Kidney tubule cell (primary cell): ENCODE measurements around the gene UNC5B.

Source experiments
- DNase-seq: peaks from one replicate; pipeline ENCODE4 v3.0.0-alpha.2; 2018; ENCODE audit warnings: low spot score

Gene UNC5B

GRCh38 chr10:71223347-71224058, 11.1 kb downstream of the UNC5B start:
- DNase-seq: no peak

GRCh38 chr10:71225291-71226058, 13.1 kb downstream of the UNC5B start:
- DNase-seq: no peak

- DNase-seq: no peak
These were observed 16.7 kb downstream of the UNC5B start for GRCh38 chr10:71228875-71229675.

GRCh38 chr10:71229726-71230655, 17.6 kb downstream of the UNC5B start:
- no peak for DNase-seq

- DNase-seq: no peak
These were observed 18.3 kb downstream of the UNC5B start for GRCh38 chr10:71230656-71231025.

GRCh38 chr10:71231206-71231605, 18.8 kb downstream of the UNC5B start:
- DNase-seq: no peak

- no peak for DNase-seq
These were observed 20.0 kb downstream of the UNC5B start for GRCh38 chr10:71232089-71232998.

- no peak for DNase-seq
These were observed 21.1 kb downstream of the UNC5B start for GRCh38 chr10:71233482-71233892.

GRCh38 chr10:71234004-71234894, 21.9 kb downstream of the UNC5B start:
- no peak for DNase-seq

- DNase-seq: no peak
These were observed 22.8 kb downstream of the UNC5B start for GRCh38 chr10:71234970-71235685.

GRCh38 chr10:71235808-71236207, 23.4 kb downstream of the UNC5B start:
- no peak for DNase-seq

GRCh38 chr10:71236286-71236685, 23.9 kb downstream of the UNC5B start:
- no peak for DNase-seq

- DNase-seq: no peak
These were observed 24.7 kb downstream of the UNC5B start for GRCh38 chr10:71236822-71237682.

GRCh38 chr10:71237843-71238623, 25.7 kb downstream of the UNC5B start:
- DNase-seq: no peak

GRCh38 chr10:71238626-71239025, 26.3 kb downstream of the UNC5B start:
- no peak for DNase-seq

- DNase-seq: no peak
These were observed 27.0 kb downstream of the UNC5B start for GRCh38 chr10:71239131-71239915.
